Mucosa of gallbladder (tissue), 1 donor: ENCODE data around the gene GAP43. TPM values are rescaled to one million over a fixed set of nuclear protein-coding genes. Genes with fewer than 3 reads are reported as not detected.

ENCODE experiments used
- DNase-seq: peaks from one replicate; pipeline ENCODE4 v3.0.0-alpha.2; 2020; ENCODE audit warnings: low spot score
- total RNA-seq: library from RNA; stranded (reverse); gene quantifications from one replicate; pipeline ENCODE4 v1.2.1, GENCODE V29; 2021
- donor health status: DM: no; HTN: no; CAD: no.

The GAP43 gene
- total RNA-seq, 1 donor from 2014 or later: 1.8 TPM

GRCh38 chr3:115761927-115762305 lies 138.6 kb downstream of the GAP43 start:
- no peak for DNase-seq

DNA sequence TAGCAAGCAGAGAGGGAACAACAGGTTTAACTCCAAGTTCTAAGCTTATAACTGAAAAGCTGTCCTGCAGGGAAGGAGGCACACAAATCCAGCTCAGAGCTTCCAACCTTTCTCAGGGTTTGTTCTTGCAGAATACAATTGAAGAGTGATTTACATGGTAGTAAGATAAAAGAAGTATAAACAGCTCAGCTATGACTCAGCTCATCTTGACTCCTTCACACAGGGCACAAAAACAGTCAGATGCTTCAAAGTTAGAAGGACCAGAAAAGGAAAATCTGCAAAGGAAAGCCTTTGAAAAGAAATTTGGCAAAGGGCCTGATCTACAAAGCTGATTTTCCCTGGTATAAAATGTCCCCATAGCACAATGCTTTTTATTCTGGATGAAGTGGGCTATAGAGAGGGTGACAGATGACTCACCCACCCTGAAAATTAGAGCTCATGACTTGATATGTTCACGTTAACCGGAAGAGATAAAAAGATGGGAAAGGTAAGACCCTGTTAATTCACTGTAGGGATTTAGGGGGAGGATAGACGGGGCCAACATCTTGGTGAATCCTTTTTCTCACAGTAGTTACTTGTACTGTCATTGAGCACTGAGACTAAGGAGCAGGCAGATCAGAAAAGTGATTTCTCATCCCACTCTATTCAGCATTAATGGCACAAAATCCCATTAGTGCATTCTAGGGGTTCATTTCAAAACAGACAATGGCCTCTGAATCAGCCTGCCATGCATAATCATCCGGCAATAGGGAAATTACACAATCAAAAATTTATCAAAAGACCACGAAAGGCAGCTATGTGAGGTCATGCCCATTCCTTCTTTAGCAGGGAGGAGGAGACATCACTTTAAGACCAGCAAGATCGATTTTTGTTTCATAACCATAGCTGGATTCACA lies 143.5 kb downstream of the GAP43 start:
- no peak for DNase-seq

DNA sequence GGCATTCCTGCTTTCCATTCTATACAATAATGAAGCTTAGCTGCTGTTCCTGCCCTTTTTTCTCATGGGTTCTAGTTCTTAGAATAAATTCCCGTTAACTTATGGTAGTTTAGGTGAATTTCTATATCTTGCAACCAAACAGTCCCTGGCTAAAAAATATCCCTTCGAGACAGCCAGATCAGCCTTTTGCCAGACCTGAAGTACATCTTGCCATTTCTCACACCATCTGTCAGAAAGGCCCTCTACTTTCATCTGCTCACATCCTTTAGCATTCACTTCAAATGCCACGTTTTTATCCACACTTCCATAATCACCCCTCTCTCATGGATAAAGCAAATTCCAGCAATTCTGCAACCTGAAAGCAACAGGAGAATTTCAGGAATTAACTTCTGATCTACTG lies 145.4 kb downstream of the GAP43 start:
- no peak for DNase-seq
